SK-N-SH (cell line): Measurements from ENCODE around the gene ERGIC1. TPM values are rescaled to one million over a fixed set of nuclear protein-coding genes. Genes with fewer than 3 reads are reported as not detected.

Experiments used
- CTCF ChIA-PET: fragments of 300-600, 350-600 bp; formaldehyde crosslinking; extraction: SDS; loops from one replicate; lab custom pipeline; 2021; lab: Yijun Ruan, JAX
- POLR2A ChIA-PET: fragments of 350-600 bp; sonication (Branson Sonifier 250); formaldehyde crosslinking; extraction: SDS; loops from one replicate; lab custom pipeline; 2020; ENCODE audit warnings: antibody characterized with exemption, inconsistent platforms; lab: Yijun Ruan, JAX
- DNase-seq: peaks from one replicate; pipeline ENCODE4 v3.0.0; 2012
- H2AFZ ChIP-seq: fragments of 200-600 bp; sonication (generic); 2 replicates; pipeline ENCODE4 v1.8.1; 2016; ENCODE audit warnings: antibody characterized with exemption, mild to moderate bottlenecking, low read depth
- H3F3A ChIP-seq: fragments of 200-600 bp; sonication (generic); replicated peaks from 2 replicates; pipeline ENCODE3; 2016; ENCODE audit warnings: antibody characterized with exemption, mild to moderate bottlenecking; ENCODE audit not compliant: insufficient read depth
- H3K27ac ChIP-seq, 2 experiments: fragments of 200-500 bp in 1 of 2; fragments of 200-600 bp in 1 of 2; sonication (Bioruptor generic) in 1 of 2; sonication (generic), shearing (Covaris generic) in 1 of 2; 2 replicates each; pipeline versions ENCODE4 v1.5.1 to v1.6.1; 2014 to 2016; ENCODE audit warnings: low read depth in 2 of 2, inconsistent platforms in 1 of 2, low read length in 1 of 2, mild to moderate bottlenecking in 1 of 2, mixed read lengths in 1 of 2
- H3K27me3 ChIP-seq: fragments of 200-600 bp; sonication (generic), shearing (Covaris generic); 2 replicates; pipeline ENCODE4 v1.6.1; 2016; ENCODE audit warnings: mixed run types; ENCODE audit not compliant: insufficient read depth
- H3K36me3 ChIP-seq, 2 experiments: fragments of 200-500 bp in 1 of 2; fragments of 200-600 bp in 1 of 2; sonication (Bioruptor generic) in 1 of 2; sonication (generic) in 1 of 2; replicated peaks in 1 of 2; 2 replicates each; pipeline versions ENCODE3 to v1.5.1; 2014 to 2016; ENCODE audit warnings: low read length in 1 of 2, mild to moderate bottlenecking in 1 of 2; ENCODE audit not compliant: insufficient read depth in 2 of 2, control insufficient read depth in 1 of 2
- H3K4me1 ChIP-seq, 2 experiments: fragments of 200-500 bp in 1 of 2; fragments of 200-600 bp in 1 of 2; sonication (Bioruptor generic) in 1 of 2; sonication (generic), shearing (Covaris generic) in 1 of 2; 2 replicates each; pipeline versions ENCODE4 v1.5.1 to v1.6.1; 2014 to 2016; ENCODE audit warnings: low read depth in 1 of 2, low read length in 1 of 2, mixed run types in 1 of 2; ENCODE audit not compliant: insufficient read depth in 2 of 2, control insufficient read depth in 1 of 2
- H3K4me2 ChIP-seq: fragments of 200-600 bp; sonication (generic), shearing (Covaris generic); 2 replicates; pipeline ENCODE4 v1.6.1; 2017; ENCODE audit warnings: mixed run types
- H3K4me3 ChIP-seq, 2 experiments: fragments of 200-500 bp in 1 of 2; fragments of 200-600 bp in 1 of 2; sonication (Bioruptor generic) in 1 of 2; sonication (generic), shearing (Covaris generic) in 1 of 2; 2 replicates each; pipeline versions ENCODE4 v1.5.1 to v1.8.1; 2014 to 2016; ENCODE audit warnings: low read depth in 2 of 2, inconsistent platforms in 1 of 2, low read length in 1 of 2, mild to moderate bottlenecking in 1 of 2, mixed read lengths in 1 of 2, moderate library complexity in 1 of 2
- H3K79me2 ChIP-seq: fragments of 200-600 bp; sonication (generic); 2 replicates; pipeline ENCODE4 v1.8.1; 2017; ENCODE audit warnings: mild to moderate bottlenecking; ENCODE audit not compliant: insufficient read depth
- H3K9ac ChIP-seq: fragments of 200-600 bp; sonication (generic); 2 replicates; pipeline ENCODE4 v1.6.1; 2017; ENCODE audit warnings: mixed run types
- H3K9me2 ChIP-seq: fragments of 200-600 bp; sonication (generic); 2 replicates; pipeline ENCODE4 v1.6.1; 2017; ENCODE audit warnings: mixed run types
- H3K9me3 ChIP-seq: fragments of 200-600 bp; sonication (generic); 2 replicates; pipeline ENCODE4 v1.6.1; 2017; ENCODE audit warnings: mixed run types, mild to moderate bottlenecking, moderate library complexity
- H4K20me1 ChIP-seq: fragments of 200-600 bp; sonication (generic); 2 replicates; pipeline ENCODE4 v1.6.1; 2017; ENCODE audit warnings: mild to moderate bottlenecking, mixed run types; ENCODE audit not compliant: insufficient read depth
- CHD2 ChIP-seq: fragments of 150-350 bp; IDR thresholded peaks from 2 replicates; pipeline ENCODE4 v1.6.1; 2018; ENCODE audit warnings: low read length; ENCODE audit not compliant: partially characterized antibody
- EZH2phosphoT487 ChIP-seq: fragments of 200-600 bp; sonication (generic); IDR thresholded peaks from 2 replicates; pipeline ENCODE4 v1.6.1; 2017; ENCODE audit warnings: low read depth, mixed run types, mild to moderate bottlenecking, antibody characterized with exemption, moderate library complexity, borderline replicate concordance
- FOSL2 ChIP-seq: IDR thresholded peaks from 2 replicates; pipeline ENCODE4 v1.4.0; 2012; ENCODE audit warnings: low read depth, mild to moderate bottlenecking, moderate library complexity, borderline replicate concordance
- FOXJ3 ChIP-seq: sonication (generic); formaldehyde crosslinking; IDR thresholded peaks from 2 replicates; pipeline ENCODE4 v1.5.1; 2020; ENCODE audit warnings: mild to moderate bottlenecking, missing genetic modification reagents
- FOXM1 ChIP-seq: IDR thresholded peaks from 2 replicates; pipeline ENCODE4 v1.4.0; 2012; ENCODE audit warnings: low read depth, mild to moderate bottlenecking
- GABPA ChIP-seq: IDR thresholded peaks from 2 replicates; pipeline ENCODE4 v1.4.0; 2012; ENCODE audit warnings: low read depth, mild to moderate bottlenecking
- MAX ChIP-seq: IDR thresholded peaks from 2 replicates; pipeline ENCODE4 v1.4.0; 2012; ENCODE audit warnings: low read depth
- MXI1 ChIP-seq: IDR thresholded peaks from 2 replicates; pipeline ENCODE4 v1.6.1; 2012; ENCODE audit warnings: mild to moderate bottlenecking, low read depth, low read length, improper control_type of control experiment
- NRF1 ChIP-seq: IDR thresholded peaks from 2 replicates; pipeline ENCODE4 v1.6.1; 2012; ENCODE audit warnings: low read depth, mild to moderate bottlenecking, low read length
- POLR2AphosphoS5 ChIP-seq: IDR thresholded peaks from 2 replicates; pipeline ENCODE4 v1.6.1; 2012; ENCODE audit warnings: low read depth, low read length
- RAD21 ChIP-seq: IDR thresholded peaks from 2 replicates; pipeline ENCODE4 v1.6.1; 2012; ENCODE audit warnings: mild to moderate bottlenecking, low read length
- RCOR1 ChIP-seq: fragments of 150-350 bp; IDR thresholded peaks from 2 replicates; pipeline ENCODE4 v1.6.1; 2017; ENCODE audit warnings: antibody characterized with exemption, low read length
- RFX5 ChIP-seq: IDR thresholded peaks from 2 replicates; pipeline ENCODE4 v1.6.1; 2012; ENCODE audit warnings: mild to moderate bottlenecking, improper control_type of control experiment, low read length
- SIN3A ChIP-seq: IDR thresholded peaks from 2 replicates; pipeline ENCODE4 v1.6.1; 2012; ENCODE audit warnings: low read depth, mild to moderate bottlenecking, low read length, moderate library complexity, borderline replicate concordance
- SMC3 ChIP-seq: IDR thresholded peaks from 2 replicates; pipeline ENCODE4 v1.6.1; 2012; ENCODE audit warnings: low read depth, low read length, improper control_type of control experiment
- TAF1 ChIP-seq: IDR thresholded peaks from 2 replicates; pipeline ENCODE4 v1.6.1; 2012; ENCODE audit warnings: low read depth, mild to moderate bottlenecking, low read length, moderate library complexity, borderline replicate concordance
- TCF12 ChIP-seq: IDR thresholded peaks from 2 replicates; pipeline ENCODE4 v1.4.0; 2012
- TEAD4 ChIP-seq: IDR thresholded peaks from 2 replicates; pipeline ENCODE4 v1.4.0; 2012; ENCODE audit warnings: mild to moderate bottlenecking, borderline replicate concordance; ENCODE audit not compliant: insufficient read depth
- WGBS: methylation state at CpG from one replicate; pipeline ENCODE4 v1.1.6; 2017; ENCODE audit warnings: low lambda C conversion rate; 5-methylcytosine and 5-hydroxymethylcytosine counted together
- polyA plus RNA-seq, 3 experiments: library from polyadenylated mRNA; depleted of rRNA; stranded (reverse); fragments of >200 nt; gene quantifications; 2 replicates each; pipeline ENCODE4 v1.2.3, GENCODE V29; 2012
- TF ChIP-seq, protein P1 (sequence below): IDR thresholded peaks from 2 replicates; pipeline ENCODE4; 2012
- TF ChIP-seq, protein P2 (sequence below): fragments of 150-350 bp; IDR thresholded peaks from 2 replicates; pipeline ENCODE4 v1.6.1; 2017; ENCODE audit warnings: antibody characterized with exemption, low read length, low read depth, borderline replicate concordance

ERGIC1 gene
- polyA plus RNA-seq, 1 of the 3 experiments (the other 2 are of a cell fraction), result 101 TPM

DNA sequence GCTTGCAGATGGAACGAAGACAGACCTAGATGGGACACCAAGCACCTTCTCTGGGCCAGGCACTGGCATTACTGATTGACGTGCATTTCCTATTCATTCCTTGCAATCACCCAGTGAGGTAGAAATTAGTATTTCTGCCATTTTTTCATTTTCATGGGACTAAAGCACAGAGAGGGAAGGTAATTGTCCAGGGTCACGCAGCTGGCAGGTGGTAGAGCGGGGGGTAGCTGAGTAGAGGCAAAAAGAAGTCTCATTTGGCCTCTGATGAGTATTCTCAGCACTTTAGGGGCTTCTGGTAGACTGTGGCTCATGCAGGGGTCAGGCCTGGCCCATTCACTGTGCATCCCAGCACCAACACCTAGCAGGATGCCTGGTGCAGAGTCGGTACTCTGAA lies 43.6 kb upstream of the ERGIC1 start (continued):
- TF ChIP-seq, protein P1, sequence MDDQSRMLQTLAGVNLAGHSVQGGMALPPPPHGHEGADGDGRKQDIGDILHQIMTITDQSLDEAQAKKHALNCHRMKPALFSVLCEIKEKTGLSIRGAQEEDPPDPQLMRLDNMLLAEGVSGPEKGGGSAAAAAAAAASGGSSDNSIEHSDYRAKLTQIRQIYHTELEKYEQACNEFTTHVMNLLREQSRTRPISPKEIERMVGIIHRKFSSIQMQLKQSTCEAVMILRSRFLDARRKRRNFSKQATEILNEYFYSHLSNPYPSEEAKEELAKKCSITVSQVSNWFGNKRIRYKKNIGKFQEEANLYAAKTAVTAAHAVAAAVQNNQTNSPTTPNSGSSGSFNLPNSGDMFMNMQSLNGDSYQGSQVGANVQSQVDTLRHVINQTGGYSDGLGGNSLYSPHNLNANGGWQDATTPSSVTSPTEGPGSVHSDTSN, result no peak

GRCh38 chr5:172791286-172791685 lies 42.8 kb upstream of the ERGIC1 start:
- Histone ChIP-seq H2AFZ (no peak overlapping the region), H4K20me1 (no peaks in the 10 kb centered on the region), H3F3A (peaks cover 5% of the 10 kb centered on the region), H3K9ac (no peak overlapping the region), H3K4me3 (no peak overlapping the region), H3K4me2 (no peak overlapping the region), H3K36me3 (no peaks in the 10 kb centered on the region), H3K9me2 (no peaks in the 10 kb centered on the region), H3K9me3 (no peaks in the 10 kb centered on the region), H3K27me3 (no peaks in the 10 kb centered on the region), H3K79me2 (no peaks in the 10 kb centered on the region), H3K27ac (no peak overlapping the region), H3K4me1 (peaks cover 0 to 9% of the 10 kb centered on the region in 2 experiments; a peak in 2 of 4 replicates)
- CTCF ChIA-PET, result interaction anchor here (0.5 to 1.5 kb wide), 5 partner anchors 10 to 77 kb away, joined by 3 to 6 read pairs (median 4); partner anchors contain the start of gene DUSP1
- DNase-seq, result no peak
- TF ChIP-seq SMC3, result no peak
- POLR2A ChIA-PET, result no interaction called here
- WGBS, result 90% methylated on average over 2 of the region's 6 CpGs

- Histone ChIP-seq H3K27ac (no peak overlapping the region), H3K27me3 (no peaks in the 10 kb centered on the region), H3K4me1 (peaks cover 0 to 9% of the 10 kb centered on the region in 2 experiments; a peak in 2 of 4 replicates), H3K9me3 (no peaks in the 10 kb centered on the region), H3K79me2 (no peaks in the 10 kb centered on the region), H3K4me2 (no peak overlapping the region), H2AFZ (no peak overlapping the region), H4K20me1 (no peaks in the 10 kb centered on the region), H3K4me3 (no peak overlapping the region), H3K9ac (no peak overlapping the region), H3F3A (peaks cover 5% of the 10 kb centered on the region), H3K9me2 (no peaks in the 10 kb centered on the region), H3K36me3 (no peaks in the 10 kb centered on the region)
- WGBS, result 95% methylated on average over 8 of the region's 10 CpGs
- ChIA-PET CTCF (interaction anchor here (1.4 to 1.5 kb wide), 3 partner anchors 9 to 77 kb away, joined by 3 to 4 read pairs (median 4); partner anchors contain the start of gene DUSP1), POLR2A (interaction anchor here (1.1 kb wide), 1 partner anchor 21 kb away, joined by 4 read pairs; no protein-coding TSS in a partner anchor)
- TF ChIP-seq RFX5, result no peak
- no peak for TF ChIP-seq FOXJ3
- no peak for TF ChIP-seq TCF12
- no peak for TF ChIP-seq SMC3
- TF ChIP-seq POLR2AphosphoS5, result no peak
- TF ChIP-seq SIN3A, result no peak
- TF ChIP-seq NRF1, result no peak
- no peak for TF ChIP-seq CHD2
- TF ChIP-seq RAD21, result no peak
- no peak for TF ChIP-seq FOXM1
- TF ChIP-seq MAX, result no peak
- no peak for TF ChIP-seq GABPA
- TF ChIP-seq, protein P2, sequence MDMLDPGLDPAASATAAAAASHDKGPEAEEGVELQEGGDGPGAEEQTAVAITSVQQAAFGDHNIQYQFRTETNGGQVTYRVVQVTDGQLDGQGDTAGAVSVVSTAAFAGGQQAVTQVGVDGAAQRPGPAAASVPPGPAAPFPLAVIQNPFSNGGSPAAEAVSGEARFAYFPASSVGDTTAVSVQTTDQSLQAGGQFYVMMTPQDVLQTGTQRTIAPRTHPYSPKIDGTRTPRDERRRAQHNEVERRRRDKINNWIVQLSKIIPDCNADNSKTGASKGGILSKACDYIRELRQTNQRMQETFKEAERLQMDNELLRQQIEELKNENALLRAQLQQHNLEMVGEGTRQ, result no peak
- no peak for TF ChIP-seq EZH2phosphoT487
- no peak for TF ChIP-seq TAF1
- no peak for TF ChIP-seq TEAD4
- no peak for TF ChIP-seq MXI1
- TF ChIP-seq FOSL2, result no peak
- no peak for TF ChIP-seq RCOR1
- no peak for DNase-seq
Measured at GRCh38 chr5:172791726-172792445, 42.2 kb upstream of the ERGIC1 start.
